GM12873 (cell line): ENCODE data around the gene OR8S1.

Experiments
- CTCF ChIP-seq: IDR thresholded peaks from 2 replicates; pipeline ENCODE4 v1.5.1; 2012; ENCODE audit warnings: low read depth, mild to moderate bottlenecking, moderate library complexity, low read length, control low read depth; ENCODE audit not compliant: insufficient read depth; ENCODE audit errors: missing control alignments

OR8S1 gene

GRCh38 chr12:48525332-48525731, at the start of gene OR8S1:
Gene OR8S1 (plus strand): TSS chr12:48525632. CDS start chr12:48525632, 0 bp downstream.
- no peak for TF ChIP-seq CTCF

- TF ChIP-seq CTCF, result no peak
Observed at GRCh38 chr12:48482198-48482597, 43.2 kb upstream of the OR8S1 start, which contains the start of gene C12orf54. Gene C12orf54 (plus strand): TSS chr12:48482498. CDS start chr12:48483297, 799 bp downstream.

- no peak for TF ChIP-seq CTCF
Observed at GRCh38 chr12:48482930-48483329, 42.5 kb upstream of the OR8S1 start.

GRCh38 chr12:48486261-48486660, 39.2 kb upstream of the OR8S1 start:
- no peak for TF ChIP-seq CTCF

- no peak for TF ChIP-seq CTCF
Observed at GRCh38 chr12:48486679-48487078, 38.8 kb upstream of the OR8S1 start.

GRCh38 chr12:48489012-48489411, 36.4 kb upstream of the OR8S1 start:
- TF ChIP-seq CTCF, result no peak

- no peak for TF ChIP-seq CTCF
Observed at GRCh38 chr12:48508987-48509386, 16.4 kb upstream of the OR8S1 start.
